ENCODE data around the gene GXYLT2. TPM values are rescaled to one million over a fixed set of nuclear protein-coding genes. Genes with fewer than 3 reads are reported as not detected.
A peak's percentile ranks its signal among the peaks of the same experiment; 100 is the strongest.

Gene GXYLT2
- total RNA-seq, 2 experiments from 2014 or later = 0.08 TPM; not detected in 1

DNA sequence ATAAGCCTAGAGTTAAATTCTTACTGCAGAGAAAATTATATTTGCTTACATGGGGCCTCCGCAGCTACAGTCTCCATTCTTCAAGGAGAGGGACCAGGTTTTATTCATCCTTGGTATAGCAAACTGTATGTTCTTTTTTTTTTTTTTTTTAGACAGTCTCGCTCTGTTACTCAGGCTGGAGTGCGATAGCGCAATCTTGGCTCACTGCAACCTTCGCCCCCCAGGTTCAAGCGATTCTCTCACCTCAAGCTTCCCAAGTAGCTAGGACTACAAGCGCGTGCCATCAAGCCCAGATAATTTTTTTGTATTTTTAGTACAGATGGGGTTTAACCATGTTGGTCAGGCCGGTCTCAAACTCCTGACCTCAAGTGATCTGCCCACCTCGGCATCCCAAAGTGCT lies 41.7 kb upstream of the GXYLT2 start:
- ChIA-PET POLR2A (no interaction called here), CTCF (no interaction called here)
- H3K4me3 Mint-ChIP-seq = peak overlapping the region; percentile 97
- peaks cover 10% of the 10 kb centered on the region for H3K36me3 ChIP-seq (ENCODE audit: insufficient read depth, low read length)
- TF ChIP-seq, protein P1, sequence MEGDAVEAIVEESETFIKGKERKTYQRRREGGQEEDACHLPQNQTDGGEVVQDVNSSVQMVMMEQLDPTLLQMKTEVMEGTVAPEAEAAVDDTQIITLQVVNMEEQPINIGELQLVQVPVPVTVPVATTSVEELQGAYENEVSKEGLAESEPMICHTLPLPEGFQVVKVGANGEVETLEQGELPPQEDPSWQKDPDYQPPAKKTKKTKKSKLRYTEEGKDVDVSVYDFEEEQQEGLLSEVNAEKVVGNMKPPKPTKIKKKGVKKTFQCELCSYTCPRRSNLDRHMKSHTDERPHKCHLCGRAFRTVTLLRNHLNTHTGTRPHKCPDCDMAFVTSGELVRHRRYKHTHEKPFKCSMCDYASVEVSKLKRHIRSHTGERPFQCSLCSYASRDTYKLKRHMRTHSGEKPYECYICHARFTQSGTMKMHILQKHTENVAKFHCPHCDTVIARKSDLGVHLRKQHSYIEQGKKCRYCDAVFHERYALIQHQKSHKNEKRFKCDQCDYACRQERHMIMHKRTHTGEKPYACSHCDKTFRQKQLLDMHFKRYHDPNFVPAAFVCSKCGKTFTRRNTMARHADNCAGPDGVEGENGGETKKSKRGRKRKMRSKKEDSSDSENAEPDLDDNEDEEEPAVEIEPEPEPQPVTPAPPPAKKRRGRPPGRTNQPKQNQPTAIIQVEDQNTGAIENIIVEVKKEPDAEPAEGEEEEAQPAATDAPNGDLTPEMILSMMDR (IDR thresholded peaks at IDR 0.05) = no peak
- H3K4me1 ChIP-seq (ENCODE audit: insufficient read depth, low read length) = peaks cover 24% of the 10 kb centered on the region
- H3K27ac Mint-ChIP-seq = no peak overlapping the region
- no peak overlapping the region for H3K27ac ChIP-seq (ENCODE audit: low read depth in 1 of 2, low read length in 2 of 2)
- intact Hi-C loops (cut with DNase I, micrococcal nuclease) = loop anchor here in 1 of 2 experiments (5.0 to 10.0 kb wide), 3 partner anchors 399 to 1261 kb away; partner anchors contain the start of genes EIF4E3, FOXP1 and RYBP
- ATAC-seq (ENCODE audit: poor library complexity) (no peak), DNase-seq (no peak)
- H3K4me1 Mint-ChIP-seq (ENCODE audit: low read depth) = peaks cover 60% of the 10 kb centered on the region
- no peaks in the 10 kb centered on the region for H3K9me3 Mint-ChIP-seq
- no peaks in the 10 kb centered on the region for H3K27me3 ChIP-seq (ENCODE audit: control insufficient read depth in 1 of 2, insufficient read depth in 2 of 2, low read length in 2 of 2)
- H3K4me3 ChIP-seq (ENCODE audit: low read length) = no peak overlapping the region
- H3K27me3 Mint-ChIP-seq = no peaks in the 10 kb centered on the region
- H3K9me3 ChIP-seq (ENCODE audit: control insufficient read depth in 1 of 2, insufficient read depth in 1 of 2, low read length in 2 of 2) = no peaks in the 10 kb centered on the region
- H3K36me3 Mint-ChIP-seq (ENCODE audit: low read depth) = peaks cover 38% of the 10 kb centered on the region

DNA sequence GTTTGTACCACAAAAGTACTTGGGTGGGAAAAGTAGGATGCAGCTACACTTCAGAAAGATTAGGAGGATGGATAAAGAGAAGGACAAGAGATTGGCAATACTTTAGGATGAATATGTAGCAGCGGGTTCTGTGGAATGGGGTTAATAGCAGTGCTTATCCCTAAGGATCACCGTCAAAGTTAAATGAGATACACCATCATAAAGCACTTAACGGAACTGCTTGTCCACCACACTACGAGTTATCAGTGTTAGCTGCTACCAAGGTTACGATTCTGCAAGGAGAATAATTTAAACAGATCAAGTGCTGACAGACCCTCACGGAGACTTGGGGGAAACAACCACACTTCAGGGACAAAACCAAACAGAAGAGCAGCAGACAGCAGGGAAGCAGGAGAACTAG lies 40.6 kb upstream of the GXYLT2 start:
- Histone ChIP-seq H3K4me1 (ENCODE audit: insufficient read depth, low read length) (peaks cover 24% of the 10 kb centered on the region), H3K9me3 (ENCODE audit: control insufficient read depth in 1 of 2, insufficient read depth in 1 of 2, low read length in 2 of 2) (no peaks in the 10 kb centered on the region), H3K36me3 (ENCODE audit: insufficient read depth, low read length) (no peaks in the 10 kb centered on the region), H3K27me3 (ENCODE audit: control insufficient read depth in 1 of 2, insufficient read depth in 2 of 2, low read length in 2 of 2) (no peaks in the 10 kb centered on the region), H3K27ac (ENCODE audit: low read depth in 1 of 2, low read length in 2 of 2) (no peak overlapping the region), H3K4me3 (ENCODE audit: low read length) (peak overlapping the region; percentile 93)
- Mint-ChIP-seq H3K4me3 (peak overlapping the region; percentile 97), H3K27ac (peak overlapping the region; percentile 88), H3K27me3 (no peaks in the 10 kb centered on the region), H3K36me3 (ENCODE audit: low read depth) (peaks cover 26% of the 10 kb centered on the region), H3K4me1 (ENCODE audit: low read depth) (peaks cover 64% of the 10 kb centered on the region), H3K9me3 (no peaks in the 10 kb centered on the region)
- DNase-seq (peak in 1 of 14 experiments; percentile 6), ATAC-seq (ENCODE audit: poor library complexity) (no peak)
- POLR2A ChIA-PET = interaction anchor here (1.5 to 1.8 kb wide), 2 partner anchors 109 to 209 kb away, joined by 4 to 8 read pairs; no protein-coding TSS in a partner anchor
- CTCF ChIA-PET = interaction anchor here (0.6 to 4.4 kb wide), 3 partner anchors 13 to 209 kb away, joined by 3 to 22 read pairs (median 4); no protein-coding TSS in a partner anchor
- TF ChIP-seq, protein P1 (IDR thresholded peaks at IDR 0.05) = no peak
- intact Hi-C loops (cut with DNase I, micrococcal nuclease) = loop anchor here in 1 of 2 experiments (5.0 to 10.0 kb wide), 3 partner anchors 400 to 1262 kb away; partner anchors contain the start of genes EIF4E3, FOXP1 and RYBP

DNA sequence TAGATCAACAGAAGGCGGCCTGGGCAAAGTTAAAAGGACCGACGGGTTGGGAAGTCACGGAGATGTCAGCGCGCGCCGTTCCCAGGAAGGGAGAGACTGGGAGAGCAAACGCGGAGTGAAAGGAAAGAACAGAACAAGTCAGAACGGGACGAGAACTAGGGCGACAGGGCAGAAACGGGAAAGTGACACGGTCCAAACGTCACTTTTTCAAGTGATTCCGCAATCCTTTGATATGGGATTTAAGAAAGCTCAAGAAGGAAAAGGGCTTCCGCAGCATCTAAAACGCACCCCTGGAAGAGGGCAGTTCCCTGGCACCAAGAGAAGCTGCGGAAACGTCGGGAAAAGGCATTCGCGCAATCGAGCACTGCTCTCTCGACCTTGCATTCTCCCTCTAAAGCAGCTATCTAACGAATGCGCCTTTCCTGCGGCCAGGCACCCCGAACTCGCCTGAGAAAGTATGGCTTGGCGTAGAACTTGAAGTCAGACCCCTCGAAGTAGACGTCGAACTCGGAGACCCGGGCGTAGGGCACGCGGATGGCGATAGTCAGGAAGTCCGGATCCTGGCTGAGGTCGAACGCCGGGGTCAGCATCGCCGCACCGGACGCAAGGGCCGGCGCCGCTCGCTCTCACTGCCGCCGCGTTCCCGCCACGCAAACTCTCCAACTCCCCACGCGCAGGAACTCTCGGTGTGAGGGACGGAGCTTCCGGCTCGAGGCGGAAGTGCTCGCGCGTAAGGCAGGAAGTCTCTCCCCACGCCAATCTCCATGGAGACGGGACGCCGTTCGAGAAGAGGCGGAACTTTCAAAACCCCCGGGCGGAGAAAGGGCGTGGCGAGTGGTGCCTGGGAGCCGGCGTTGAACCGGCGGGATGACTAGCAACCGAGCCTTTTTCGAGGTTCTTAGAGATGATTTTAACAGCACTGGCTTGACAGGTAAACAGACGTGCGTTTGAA lies 39.8 kb upstream of the GXYLT2 start, which contains the start of gene SHQ1:
SHQ1 (minus strand) TSS at position 695 of the 952 bp plus-strand sequence; CDS start at position 590, 105 bp downstream.
- Mint-ChIP-seq H3K4me3 (peak within 1 kb of the TSS; percentile 97), H3K27ac (peak within 1 kb of the TSS; percentile 88), H3K9me3 (no peaks in the 10 kb centered on the region), H3K4me1 (ENCODE audit: low read depth) (peaks cover 64% of the 10 kb centered on the region), H3K36me3 (ENCODE audit: low read depth) (peaks cover 25% of the 10 kb centered on the region), H3K27me3 (no peaks in the 10 kb centered on the region)
- peak within 1 kb of the TSS; percentile 93 for H3K4me3 ChIP-seq (ENCODE audit: low read length)
- no peaks in the 10 kb centered on the region for H3K27me3 ChIP-seq (ENCODE audit: control insufficient read depth in 1 of 2, insufficient read depth in 2 of 2, low read length in 2 of 2)
- intact Hi-C loops (cut with DNase I, micrococcal nuclease) = loop anchor here (1.0 to 10.0 kb wide), 6 partner anchors 91 to 1263 kb away; partner anchors contain the start of genes PPP4R2 (in 2 of the 2), EIF4E3 (in 1 of the 2), FOXP1 (in 1 of the 2) and RYBP (in 1 of the 2)
- ChIA-PET POLR2A (interaction anchor here (0.8 to 1.8 kb wide), 5 partner anchors 27 to 208 kb away, joined by 3 to 8 read pairs (median 4); partner anchors contain the start of gene PPP4R2), CTCF (interaction anchor here (0.6 to 4.4 kb wide), 3 partner anchors 14 to 208 kb away, joined by 3 to 22 read pairs (median 4); no protein-coding TSS in a partner anchor)
- H3K9me3 ChIP-seq (ENCODE audit: control insufficient read depth in 1 of 2, insufficient read depth in 1 of 2, low read length in 2 of 2) = no peaks in the 10 kb centered on the region
- peaks cover 24% of the 10 kb centered on the region for H3K4me1 ChIP-seq (ENCODE audit: insufficient read depth, low read length)
- TF ChIP-seq, protein P1 (IDR thresholded peaks at IDR 0.05) = no peak
- peak; percentile 86 to 98 (median 92) for DNase-seq
- H3K36me3 ChIP-seq (ENCODE audit: insufficient read depth, low read length) = no peaks in the 10 kb centered on the region
- H3K27ac ChIP-seq (ENCODE audit: low read depth in 1 of 2, low read length in 2 of 2) = peak within 1 kb of the TSS in 1 of 2 donors; percentile 55
- ATAC-seq (ENCODE audit: poor library complexity) = peak; percentile 93
